Measurements from ENCODE around the gene MB.

MB gene

GRCh38 chr22:35604621-35605368 is 12.3 kb downstream of the MB start:
- no peak overlapping the region for H3K4me3 ChIP-seq (ENCODE audit: low read depth, low read length)
- no peak for TF ChIP-seq CTCF (IDR thresholded peaks at IDR 0.05; ENCODE audit: borderline replicate concordance, insufficient read depth, low read depth, low read length)

- TF ChIP-seq CTCF (IDR thresholded peaks at IDR 0.05; ENCODE audit: borderline replicate concordance, insufficient read depth, low read depth, low read length) = no peak
- H3K4me3 ChIP-seq (ENCODE audit: low read depth, low read length) = no peak overlapping the region
Measured at GRCh38 chr22:35601743-35602615, 15.2 kb downstream of the MB start.

- no peak overlapping the region for H3K4me3 ChIP-seq (ENCODE audit: low read depth, low read length)
- TF ChIP-seq CTCF (IDR thresholded peaks at IDR 0.05; ENCODE audit: borderline replicate concordance, insufficient read depth, low read depth, low read length) = no peak
Measured at GRCh38 chr22:35601013-35601580, 16.0 kb downstream of the MB start.

GRCh38 chr22:35600476-35600875 is 16.7 kb downstream of the MB start:
- no peak overlapping the region for H3K4me3 ChIP-seq (ENCODE audit: low read depth, low read length)
- no peak for TF ChIP-seq CTCF (IDR thresholded peaks at IDR 0.05; ENCODE audit: borderline replicate concordance, insufficient read depth, low read depth, low read length)

- no peak for TF ChIP-seq CTCF (IDR thresholded peaks at IDR 0.05; ENCODE audit: borderline replicate concordance, insufficient read depth, low read depth, low read length)
- no peak overlapping the region for H3K4me3 ChIP-seq (ENCODE audit: low read depth, low read length)
Measured at GRCh38 chr22:35599364-35599763, 17.8 kb downstream of the MB start.

GRCh38 chr22:35598396-35598710 is 18.8 kb downstream of the MB start:
- no peak for TF ChIP-seq CTCF (IDR thresholded peaks at IDR 0.05; ENCODE audit: borderline replicate concordance, insufficient read depth, low read depth, low read length)
- no peak overlapping the region for H3K4me3 ChIP-seq (ENCODE audit: low read depth, low read length)
